Gastrocnemius medialis (tissue), 4 donors: ENCODE results near the gene RERE. TPM values are rescaled to one million over a fixed set of nuclear protein-coding genes. Genes with fewer than 3 reads are reported as not detected.
A peak's percentile ranks its signal among the peaks of the same experiment; 100 is the strongest.

ENCODE experiments used
- ATAC-seq, 2 donors: fragments of 150-250 bp; one replicate each; pipeline ENCODE4 v1.9.1; 2016
- DNase-seq, 2 donors: peaks; one replicate each; pipeline ENCODE4 v3.0.0-alpha.2; 2019
- H3K27ac ChIP-seq, 4 donors: fragments of 200-600 bp; sonication (generic); 1 replicate in 1 of 4; 2 replicates in 3 of 4; pipeline ENCODE4 v1.5.1; 2016 to 2018; ENCODE audit warnings: mild to moderate bottlenecking in 2 of 4, moderate library complexity in 1 of 4
- H3K27me3 ChIP-seq, 3 donors: fragments of 200-600 bp; sonication (generic) in 2 of 3; 1 replicate in 1 of 3; 2 replicates in 2 of 3; pipeline versions ENCODE4 v1.5.1 to v1.6.0; 2016 to 2019; ENCODE audit warnings: mild to moderate bottlenecking in 1 of 3, moderate library complexity in 1 of 3
- H3K36me3 ChIP-seq, 2 donors: fragments of 200-600 bp; sonication (generic) in 1 of 2; one replicate each; pipeline ENCODE4 v1.5.1; 2017 to 2018
- H3K4me1 ChIP-seq, 2 donors: fragments of 200-600 bp; sonication (generic) in 1 of 2; one replicate each; pipeline ENCODE4 v1.5.1; 2016 to 2017; ENCODE audit warnings: mild to moderate bottlenecking in 2 of 2
- H3K4me3 ChIP-seq, 4 donors: fragments of 200-600 bp; sonication (generic) in 3 of 4; 1 replicate in 1 of 4; 2 replicates in 3 of 4; pipeline ENCODE4 v1.5.1; 2016 to 2019; ENCODE audit warnings: mild to moderate bottlenecking in 2 of 4
- H3K9me3 ChIP-seq, 3 donors: fragments of 200-600 bp; sonication (generic) in 2 of 3; 1 replicate in 1 of 3; 2 replicates in 2 of 3; pipeline ENCODE4 v1.5.1; 2016 to 2019
- POLR2A ChIP-seq, 2 donors: fragments of 450-650 bp; IDR thresholded peaks; one replicate each; pipeline ENCODE4 v1.6.1; 2017; ENCODE audit warnings: antibody characterized with exemption in 2 of 2, mild to moderate bottlenecking in 2 of 2, moderate library complexity in 2 of 2
- in situ Hi-C, 4 donors: fragments of 200-750 bp; cut with MboI; loops; one replicate each; pipeline versions ENCODE4 v1.15.0 to v1.8.0; 2017; ENCODE audit warnings: low sequenced_read_pairs in 4 of 4
- intact Hi-C: fragments of 100-400 bp; cut with DNase I; formaldehyde crosslinking; loops from one replicate; pipeline ENCODE4 v1.15.1; 2023; ENCODE audit warnings: low total_unique reads
- total RNA-seq, 4 donors: library from RNA; depleted of rRNA; stranded (reverse); fragments of >200 nt; gene quantifications; one replicate each; pipeline versions ENCODE4 v1.1.0 to v1.2.3, GENCODE V29; 2016
- TF ChIP-seq, protein P1 (sequence below), 5 experiments: fragments of 450-650 bp in 3 of 5; fragments of 200-600 bp in 2 of 5; sonication (generic) in 2 of 5; IDR thresholded peaks in 4 of 5; conservative IDR thresholded peaks in 1 of 5; 1 replicate in 4 of 5; 2 replicates in 1 of 5; pipeline ENCODE4 v1.5.1; 2016 to 2019; ENCODE audit warnings: antibody characterized with exemption in 5 of 5, mild to moderate bottlenecking in 3 of 5, moderate library complexity in 3 of 5

Gene RERE
- total RNA-seq, 4 donors from 2014 or later, result 60.8 to 106 (median 102) TPM

DNA sequence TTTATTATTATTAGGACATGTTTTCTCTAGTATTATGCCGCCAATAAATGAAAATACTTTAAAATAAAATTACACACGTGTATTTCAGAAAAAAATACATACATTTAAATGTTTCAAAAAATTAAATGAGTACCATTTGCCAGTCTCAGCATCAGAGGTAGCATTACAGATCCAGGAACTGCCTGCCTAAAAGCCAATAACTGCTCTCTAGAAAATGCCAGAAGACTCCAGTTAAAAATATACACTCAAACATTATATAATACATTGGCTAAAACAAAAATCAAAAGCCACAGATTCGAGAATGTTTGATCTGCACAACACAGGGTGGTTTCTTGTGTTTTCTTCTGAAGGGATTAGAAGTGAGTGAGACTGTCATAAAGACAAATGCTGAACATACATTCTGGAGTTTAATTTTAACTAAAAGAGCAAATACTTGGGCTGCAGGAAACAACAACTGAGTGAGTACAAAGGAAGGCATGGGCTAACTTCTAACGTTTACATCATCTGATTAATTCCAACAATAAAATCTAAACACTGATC, 105.5 kb downstream of the RERE start:
- H3K27ac ChIP-seq, result peak overlapping the region in 2 of 4 donors; percentile 40 to 63
- no peak for ATAC-seq
- TF ChIP-seq, protein P1, sequence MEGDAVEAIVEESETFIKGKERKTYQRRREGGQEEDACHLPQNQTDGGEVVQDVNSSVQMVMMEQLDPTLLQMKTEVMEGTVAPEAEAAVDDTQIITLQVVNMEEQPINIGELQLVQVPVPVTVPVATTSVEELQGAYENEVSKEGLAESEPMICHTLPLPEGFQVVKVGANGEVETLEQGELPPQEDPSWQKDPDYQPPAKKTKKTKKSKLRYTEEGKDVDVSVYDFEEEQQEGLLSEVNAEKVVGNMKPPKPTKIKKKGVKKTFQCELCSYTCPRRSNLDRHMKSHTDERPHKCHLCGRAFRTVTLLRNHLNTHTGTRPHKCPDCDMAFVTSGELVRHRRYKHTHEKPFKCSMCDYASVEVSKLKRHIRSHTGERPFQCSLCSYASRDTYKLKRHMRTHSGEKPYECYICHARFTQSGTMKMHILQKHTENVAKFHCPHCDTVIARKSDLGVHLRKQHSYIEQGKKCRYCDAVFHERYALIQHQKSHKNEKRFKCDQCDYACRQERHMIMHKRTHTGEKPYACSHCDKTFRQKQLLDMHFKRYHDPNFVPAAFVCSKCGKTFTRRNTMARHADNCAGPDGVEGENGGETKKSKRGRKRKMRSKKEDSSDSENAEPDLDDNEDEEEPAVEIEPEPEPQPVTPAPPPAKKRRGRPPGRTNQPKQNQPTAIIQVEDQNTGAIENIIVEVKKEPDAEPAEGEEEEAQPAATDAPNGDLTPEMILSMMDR (IDR thresholded peaks at IDR 0.05 in 4 of 5, conservative IDR thresholded peaks at IDR 0.05 in 1 of 5), result no peak
- TF ChIP-seq POLR2A (IDR thresholded peaks at IDR 0.05), result no peak
- H3K9me3 ChIP-seq, result no peaks in the 10 kb centered on the region
- no peaks in the 10 kb centered on the region for H3K36me3 ChIP-seq
- intact Hi-C loops, result no loop called here
- no peaks in the 10 kb centered on the region for H3K27me3 ChIP-seq
- peaks cover 28 to 29% of the 10 kb centered on the region in 2 donors for H3K4me1 ChIP-seq
- in situ Hi-C loops, result loop anchor here in 2 of 4 donors (10.0 to 25.0 kb wide), 2 partner anchors 125 to 143 kb away; no protein-coding TSS in a partner anchor
- no peak overlapping the region for H3K4me3 ChIP-seq
- DNase-seq, result no peak

DNA sequence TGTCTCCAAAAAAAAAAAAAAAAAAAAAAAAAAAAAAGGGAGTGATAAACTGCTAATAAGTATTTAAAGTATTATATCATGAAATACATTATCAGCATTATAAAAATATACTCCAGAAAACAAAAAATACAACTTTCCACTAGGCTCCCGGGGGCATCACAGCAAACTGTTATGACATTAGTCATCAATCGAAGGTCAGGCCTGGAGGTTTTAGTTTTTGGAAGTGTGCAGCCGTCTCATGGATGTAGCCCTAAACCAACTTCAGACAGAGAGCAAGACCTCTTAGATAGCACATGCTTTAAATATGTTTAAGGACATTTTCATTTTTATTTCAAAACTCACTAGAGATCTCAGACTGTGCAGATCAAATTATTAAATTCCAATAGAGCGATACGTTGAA, 106.3 kb downstream of the RERE start:
- DNase-seq (no peak), ATAC-seq (no peak)
- no peak overlapping the region for H3K27ac ChIP-seq
- no peak overlapping the region for H3K4me3 ChIP-seq
- no peaks in the 10 kb centered on the region for H3K27me3 ChIP-seq
- peaks cover 28 to 29% of the 10 kb centered on the region in 2 donors for H3K4me1 ChIP-seq
- H3K9me3 ChIP-seq, result no peaks in the 10 kb centered on the region
- in situ Hi-C loops (loop anchor here in 2 of 4 donors (10.0 to 25.0 kb wide), 2 partner anchors 126 to 144 kb away; no protein-coding TSS in a partner anchor), intact Hi-C loops (no loop called here)
- no peaks in the 10 kb centered on the region for H3K36me3 ChIP-seq
- no peak for TF ChIP-seq POLR2A (IDR thresholded peaks at IDR 0.05)
- TF ChIP-seq, protein P1 (IDR thresholded peaks at IDR 0.05 in 4 of 5, conservative IDR thresholded peaks at IDR 0.05 in 1 of 5), result no peak

DNA sequence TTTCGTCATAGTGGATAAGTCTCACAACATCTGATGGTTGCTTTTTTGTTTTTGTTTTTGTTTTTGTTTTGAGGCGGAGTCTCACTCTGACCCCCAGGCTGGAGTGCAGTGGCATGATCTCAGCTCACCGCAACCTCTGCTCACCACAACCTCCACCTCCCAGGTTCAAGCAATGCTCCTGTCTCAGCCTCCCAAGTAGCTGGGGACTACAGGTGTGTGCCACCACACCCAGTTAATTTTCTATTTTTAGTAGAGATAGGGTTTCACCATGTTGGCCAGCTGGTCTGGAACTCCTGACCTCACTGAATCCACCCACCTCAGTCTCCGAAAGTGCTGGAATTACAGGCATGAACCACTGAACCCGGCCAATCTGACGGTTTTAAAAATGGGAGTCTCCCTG, 109.2 kb downstream of the RERE start:
- H3K9me3 ChIP-seq, result no peaks in the 10 kb centered on the region
- H3K36me3 ChIP-seq, result no peaks in the 10 kb centered on the region
- H3K27me3 ChIP-seq, result no peaks in the 10 kb centered on the region
- no peak for TF ChIP-seq POLR2A (IDR thresholded peaks at IDR 0.05)
- TF ChIP-seq, protein P1 (IDR thresholded peaks at IDR 0.05 in 4 of 5, conservative IDR thresholded peaks at IDR 0.05 in 1 of 5), result no peak
- ATAC-seq (no peak), DNase-seq (no peak)
- peaks cover 25 to 40% of the 10 kb centered on the region in 2 donors for H3K4me1 ChIP-seq
- H3K4me3 ChIP-seq, result no peak overlapping the region
- H3K27ac ChIP-seq, result no peak overlapping the region
- intact Hi-C loops (no loop called here), in situ Hi-C loops (loop anchor here in 1 of 4 donors (10.0 to 25.0 kb wide), 2 partner anchors 129 to 143 kb away; no protein-coding TSS in a partner anchor)

DNA sequence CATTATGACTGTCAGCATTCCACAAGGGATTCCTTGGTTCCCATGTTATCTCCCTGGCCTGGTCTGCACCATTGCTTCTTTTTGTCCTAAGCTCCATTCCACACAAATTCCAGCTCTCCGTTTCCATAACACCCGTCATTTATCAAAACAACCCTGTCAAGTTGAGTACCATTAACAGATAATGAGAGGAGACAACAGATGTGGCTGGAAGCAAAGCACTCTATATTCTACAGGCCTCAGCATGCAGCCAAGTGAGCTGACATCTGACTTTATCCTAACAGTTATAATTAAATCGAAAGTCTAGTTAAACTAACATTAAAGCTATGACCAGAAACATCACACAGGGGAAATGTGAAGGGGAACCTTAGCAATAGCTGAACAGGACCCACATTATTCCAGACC, 110.4 kb downstream of the RERE start:
- DNase-seq (no peak), ATAC-seq (no peak)
- intact Hi-C loops, result no loop called here
- Histone ChIP-seq H3K9me3 (no peaks in the 10 kb centered on the region), H3K27ac (no peak overlapping the region), H3K4me1 (peaks cover 19 to 33% of the 10 kb centered on the region in 2 donors), H3K27me3 (no peaks in the 10 kb centered on the region), H3K36me3 (no peaks in the 10 kb centered on the region), H3K4me3 (no peak overlapping the region)
- in situ Hi-C loops, result loop anchor here in 1 of 4 donors (10.0 to 25.0 kb wide), 2 partner anchors 130 to 142 kb away; no protein-coding TSS in a partner anchor
- TF ChIP-seq, protein P1 (IDR thresholded peaks at IDR 0.05 in 4 of 5, conservative IDR thresholded peaks at IDR 0.05 in 1 of 5), result no peak
- no peak for TF ChIP-seq POLR2A (IDR thresholded peaks at IDR 0.05)
